Activated T-cell treated with anti-CD3 and anti-CD28 coated beads, Interleukin-2, amount 50 U/mL, for 72 hours (primary cell): ENCODE results near the gene STRN3. TPM values are rescaled to one million over a fixed set of nuclear protein-coding genes. Genes with fewer than 3 reads are reported as not detected.
"Not testable (repeated sequence)": the region's sequence is repeated elsewhere in the genome, so short reads cannot be mapped to it uniquely, and the experiment has no call there.

ENCODE experiments used
- ATAC-seq, 2 donors: fragments of 150-1000 bp; cut with Tn5 transposase; replicated peaks in 1 of 2; 2 replicates each; pipeline ENCODE4 v1.10.0; 2021; ENCODE audit warnings: moderate library complexity in 2 of 2, mild to moderate bottlenecking in 1 of 2
- DNase-seq, 2 donors: peaks; one replicate each; pipeline ENCODE4 v3.0.0; 2021 to 2022; ENCODE audit warnings: mixed read lengths in 1 of 2
- H3K27ac Mint-ChIP-seq: one replicate; pipeline ENCODE4 v1.8.0; 2022; ENCODE audit warnings: mild to moderate bottlenecking, moderate library complexity, mixed read lengths
- H3K27me3 Mint-ChIP-seq: one replicate; pipeline ENCODE4 v1.8.0; 2022; ENCODE audit warnings: low read depth, mixed read lengths
- H3K36me3 Mint-ChIP-seq, 2 donors: one replicate each; pipeline ENCODE4 v1.8.0; 2022; ENCODE audit warnings: mixed read lengths in 2 of 2, mild to moderate bottlenecking in 1 of 2; ENCODE audit not compliant: insufficient read depth in 2 of 2
- H3K4me1 Mint-ChIP-seq: one replicate; pipeline ENCODE4 v1.8.0; 2022; ENCODE audit warnings: low read depth, mixed read lengths
- H3K4me3 Mint-ChIP-seq, 2 donors: one replicate each; pipeline ENCODE4 v1.8.0; 2022; ENCODE audit warnings: mild to moderate bottlenecking in 2 of 2, mixed read lengths in 2 of 2, moderate library complexity in 2 of 2
- H3K9me3 Mint-ChIP-seq, 2 donors: one replicate each; pipeline ENCODE4 v1.8.0; 2022; ENCODE audit warnings: mixed read lengths in 2 of 2
- total RNA-seq, 2 donors: library from RNA; stranded (reverse); gene quantifications; one replicate each; pipeline ENCODE4 v1.2.3, GENCODE V29; 2022

Gene STRN3
- total RNA-seq, 2 donors from 2014 or later: 19.7 to 24.5 TPM

GRCh38 chr14:30990770-30991169 lies 35.4 kb downstream of the STRN3 start:
- H3K27ac Mint-ChIP-seq: no peak overlapping the region
- H3K4me3 Mint-ChIP-seq: no peak overlapping the region
- H3K9me3 Mint-ChIP-seq: no peaks in the 10 kb centered on the region
- H3K27me3 Mint-ChIP-seq: no peaks in the 10 kb centered on the region
- no peak for DNase-seq
- H3K4me1 Mint-ChIP-seq: peaks cover 50% of the 10 kb centered on the region
- no peak for ATAC-seq
- peaks cover 0 to 2% of the 10 kb centered on the region in 2 donors for H3K36me3 Mint-ChIP-seq

- H3K4me1 Mint-ChIP-seq: peaks cover 32% of the 10 kb centered on the region
- ATAC-seq (no peak), DNase-seq (no peak)
- H3K36me3 Mint-ChIP-seq: peaks cover 0 to 2% of the 10 kb centered on the region in 2 donors
- no peak overlapping the region for H3K27ac Mint-ChIP-seq
- no peaks in the 10 kb centered on the region for H3K9me3 Mint-ChIP-seq
- H3K27me3 Mint-ChIP-seq: no peaks in the 10 kb centered on the region
- H3K4me3 Mint-ChIP-seq: no peak overlapping the region
Observed at GRCh38 chr14:30988509-30988908, 37.7 kb downstream of the STRN3 start.

GRCh38 chr14:30985796-30986195 lies 40.4 kb downstream of the STRN3 start:
- DNase-seq (no peak), ATAC-seq (no peak)
- Mint-ChIP-seq H3K9me3 (no peaks in the 10 kb centered on the region), H3K27ac (no peak overlapping the region), H3K36me3 (peaks cover 0 to 2% of the 10 kb centered on the region in 2 donors), H3K4me3 (no peak overlapping the region), H3K27me3 (no peaks in the 10 kb centered on the region), H3K4me1 (peaks cover 10% of the 10 kb centered on the region)

GRCh38 chr14:30983858-30984257 lies 42.3 kb downstream of the STRN3 start:
- H3K9me3 Mint-ChIP-seq: no peaks in the 10 kb centered on the region
- H3K4me3 Mint-ChIP-seq: no peak overlapping the region
- no peak for DNase-seq
- no peak overlapping the region for H3K27ac Mint-ChIP-seq
- H3K4me1 Mint-ChIP-seq: peaks cover 6% of the 10 kb centered on the region
- ATAC-seq: no peak
- no peaks in the 10 kb centered on the region for H3K36me3 Mint-ChIP-seq
- H3K27me3 Mint-ChIP-seq: no peaks in the 10 kb centered on the region

- H3K27me3 Mint-ChIP-seq: no peaks in the 10 kb centered on the region
- no peak for DNase-seq
- ATAC-seq: no peak
- H3K27ac Mint-ChIP-seq: no peak overlapping the region
- H3K4me1 Mint-ChIP-seq: peaks cover 5% of the 10 kb centered on the region
- no peaks in the 10 kb centered on the region for H3K36me3 Mint-ChIP-seq
- H3K4me3 Mint-ChIP-seq: no peak overlapping the region
- H3K9me3 Mint-ChIP-seq: no peaks in the 10 kb centered on the region
Observed at GRCh38 chr14:30982533-30982932, 43.6 kb downstream of the STRN3 start.

- peaks cover 5% of the 10 kb centered on the region for H3K4me1 Mint-ChIP-seq
- DNase-seq (no peak), ATAC-seq (no peak)
- H3K9me3 Mint-ChIP-seq: no peaks in the 10 kb centered on the region
- H3K27me3 Mint-ChIP-seq: no peaks in the 10 kb centered on the region
- H3K4me3 Mint-ChIP-seq: no peak overlapping the region
- H3K36me3 Mint-ChIP-seq: peaks cover 0 to 2% of the 10 kb centered on the region in 2 donors
- H3K27ac Mint-ChIP-seq: no peak overlapping the region
Observed at GRCh38 chr14:30980980-30981379, 45.2 kb downstream of the STRN3 start.

GRCh38 chr14:30980106-30980704 lies 46.0 kb downstream of the STRN3 start:
- DNase-seq: peak; percentile 26 to 33
- H3K9me3 Mint-ChIP-seq, H3K27me3 Mint-ChIP-seq, H3K27ac Mint-ChIP-seq, H3K4me3 Mint-ChIP-seq, H3K36me3 Mint-ChIP-seq: not testable (repeated sequence)
- peak; percentile 51 to 60 for ATAC-seq
- peaks cover 11% of the 10 kb centered on the region for H3K4me1 Mint-ChIP-seq

- peaks cover 0 to 5% of the 10 kb centered on the region in 2 donors for H3K36me3 Mint-ChIP-seq
- peaks cover 22% of the 10 kb centered on the region for H3K4me1 Mint-ChIP-seq
Observed at GRCh38 chr14:30977752-30978151, 48.4 kb downstream of the STRN3 start.

GRCh38 chr14:30974628-30975027 lies 51.6 kb downstream of the STRN3 start:
- Mint-ChIP-seq H3K4me3 (no peak overlapping the region), H3K27me3 (no peaks in the 10 kb centered on the region), H3K27ac (no peak overlapping the region), H3K4me1 (peaks cover 37% of the 10 kb centered on the region), H3K36me3 (peaks cover 0 to 5% of the 10 kb centered on the region in 2 donors), H3K9me3 (no peaks in the 10 kb centered on the region)
- DNase-seq (no peak), ATAC-seq (no peak)

More at GRCh38 chr14:30977752-30978151, 48.4 kb downstream of the STRN3 start:
- DNase-seq: no peak
- ATAC-seq: no peak
- Mint-ChIP-seq H3K9me3 (no peaks in the 10 kb centered on the region), H3K4me3 (no peak overlapping the region), H3K27me3 (no peaks in the 10 kb centered on the region), H3K27ac (peak overlapping the region; percentile 73)

GRCh38 chr14:30972882-30973582 lies 53.1 kb downstream of the STRN3 start:
- H3K9me3 Mint-ChIP-seq: no peaks in the 10 kb centered on the region
- H3K27ac Mint-ChIP-seq: no peak overlapping the region
- no peaks in the 10 kb centered on the region for H3K27me3 Mint-ChIP-seq
- H3K4me3 Mint-ChIP-seq: no peak overlapping the region
- no peak for DNase-seq
- peaks cover 0 to 5% of the 10 kb centered on the region in 2 donors for H3K36me3 Mint-ChIP-seq
- ATAC-seq: no peak
- H3K4me1 Mint-ChIP-seq: peaks cover 44% of the 10 kb centered on the region

- DNase-seq, ATAC-seq, H3K4me3 Mint-ChIP-seq, H3K27me3 Mint-ChIP-seq, H3K27ac Mint-ChIP-seq, H3K9me3 Mint-ChIP-seq: not testable (repeated sequence)
- peaks cover under 1 to 11% of the 10 kb centered on the region in 2 donors for H3K36me3 Mint-ChIP-seq
- H3K4me1 Mint-ChIP-seq: peaks cover 44% of the 10 kb centered on the region
Observed at GRCh38 chr14:30972036-30972732, 54.0 kb downstream of the STRN3 start.

GRCh38 chr14:30971586-30971985 lies 54.6 kb downstream of the STRN3 start:
- no peak overlapping the region for H3K4me3 Mint-ChIP-seq
- DNase-seq (no peak), ATAC-seq (no peak)
- H3K4me1 Mint-ChIP-seq: peaks cover 44% of the 10 kb centered on the region
- H3K9me3 Mint-ChIP-seq: peaks cover 0 to 2% of the 10 kb centered on the region in 2 donors
- peaks cover 4 to 14% of the 10 kb centered on the region in 2 donors for H3K36me3 Mint-ChIP-seq
- H3K27me3 Mint-ChIP-seq: no peaks in the 10 kb centered on the region
- H3K27ac Mint-ChIP-seq: no peak overlapping the region

GRCh38 chr14:30969796-30970195 lies 56.4 kb downstream of the STRN3 start:
- ATAC-seq: peak; percentile 76 to 82
- H3K4me3 Mint-ChIP-seq: peak overlapping the region; percentile 14 to 42
- not testable (repeated sequence) for H3K27ac Mint-ChIP-seq, H3K27me3 Mint-ChIP-seq
- H3K36me3 Mint-ChIP-seq: peaks cover 15 to 27% of the 10 kb centered on the region in 2 donors
- H3K9me3 Mint-ChIP-seq: peaks cover 3 to 10% of the 10 kb centered on the region in 2 donors
- H3K4me1 Mint-ChIP-seq: peaks cover 37% of the 10 kb centered on the region
- DNase-seq: peak; percentile 29 to 42
